ENCODE measurements around the gene SMARCD3. TPM values are rescaled to one million over a fixed set of nuclear protein-coding genes. Genes with fewer than 3 reads are reported as not detected.
A peak's percentile ranks its signal among the peaks of the same experiment; 100 is the strongest.

The SMARCD3 gene
- total RNA-seq, 6 experiments from 2014 or later: 2.4 to 7.3 (median 2.7) TPM

GRCh38 chr7:151225948-151226510, 22.5 kb downstream of the SMARCD3 start:
- no peak for TF ChIP-seq POLR2A (IDR thresholded peaks at IDR 0.05)
- no peak for TF ChIP-seq CTCF (IDR thresholded peaks at IDR 0.05)
- WGBS (ENCODE audit: insufficient coverage, low coverage, low lambda C conversion rate, missing lambda C conversion rate): 17% methylated on average over 4 of the region's 8 CpGs
- DNase-seq: no peak
- H3K9me3 ChIP-seq: no peaks in the 10 kb centered on the region
- intact Hi-C loops (cut with DNase I): no loop called here
- no peaks in the 10 kb centered on the region for H3K27me3 ChIP-seq
- peaks cover 0 to 39% (median 11%) of the 10 kb centered on the region in 4 donors for H3K36me3 ChIP-seq
- no peak overlapping the region for H3K27ac ChIP-seq
- peak overlapping the region; percentile 80 to 95 (median 87) for H3K4me3 ChIP-seq
- no peak for ATAC-seq
- peaks cover 0 to 14% (median 5%) of the 10 kb centered on the region in 4 donors for H3K4me1 ChIP-seq

- H3K36me3 ChIP-seq: peaks cover 0 to 56% (median 22%) of the 10 kb centered on the region in 4 donors
- WGBS (ENCODE audit: insufficient coverage, low coverage, low lambda C conversion rate, missing lambda C conversion rate): no CpG with 5 or more reads among the region's 14 CpGs
- TF ChIP-seq POLR2A (IDR thresholded peaks at IDR 0.05) (no peak), CTCF (IDR thresholded peaks at IDR 0.05) (no peak)
Observed at GRCh38 chr7:151223728-151224127, 24.8 kb downstream of the SMARCD3 start.

GRCh38 chr7:151218170-151218569, 30.3 kb downstream of the SMARCD3 start:
- intact Hi-C loops (cut with DNase I): no loop called here
- H3K9me3 ChIP-seq: no peaks in the 10 kb centered on the region
- no peak for DNase-seq

More at GRCh38 chr7:151223728-151224127, 24.8 kb downstream of the SMARCD3 start:
- Histone ChIP-seq H3K27me3 (no peaks in the 10 kb centered on the region), H3K27ac (no peak overlapping the region), H3K4me3 (no peak overlapping the region), H3K9me3 (no peaks in the 10 kb centered on the region), H3K4me1 (peaks cover 0 to 14% (median 5%) of the 10 kb centered on the region in 4 donors)
- intact Hi-C loops (cut with DNase I): no loop called here
- DNase-seq (no peak), ATAC-seq (no peak)

GRCh38 chr7:151215396-151215795, 33.1 kb downstream of the SMARCD3 start:
- no peak overlapping the region for H3K4me3 ChIP-seq
- no peaks in the 10 kb centered on the region for H3K9me3 ChIP-seq
- DNase-seq (no peak), ATAC-seq (no peak)
- H3K27me3 ChIP-seq: no peaks in the 10 kb centered on the region
- H3K27ac ChIP-seq: no peak overlapping the region
- 92% methylated on average over 4 of the region's 5 CpGs for WGBS (ENCODE audit: insufficient coverage, low coverage, low lambda C conversion rate, missing lambda C conversion rate)
- no peaks in the 10 kb centered on the region for H3K4me1 ChIP-seq
- TF ChIP-seq POLR2A (IDR thresholded peaks at IDR 0.05) (no peak), CTCF (IDR thresholded peaks at IDR 0.05) (no peak)
- intact Hi-C loops (cut with DNase I): no loop called here
- H3K36me3 ChIP-seq: peaks cover 0 to 67% (median 26%) of the 10 kb centered on the region in 4 donors

More at GRCh38 chr7:151218170-151218569, 30.3 kb downstream of the SMARCD3 start:
- ATAC-seq: no peak
- Histone ChIP-seq H3K27me3 (no peaks in the 10 kb centered on the region), H3K4me3 (no peak overlapping the region), H3K27ac (no peak overlapping the region), H3K4me1 (no peaks in the 10 kb centered on the region), H3K36me3 (peaks cover 0 to 90% (median 34%) of the 10 kb centered on the region in 4 donors)
- 92% methylated on average over 4 of the region's 9 CpGs for WGBS (ENCODE audit: insufficient coverage, low coverage, low lambda C conversion rate, missing lambda C conversion rate)
- no peak for TF ChIP-seq POLR2A (IDR thresholded peaks at IDR 0.05)
- no peak for TF ChIP-seq CTCF (IDR thresholded peaks at IDR 0.05)
